MM.1S (cell line): Measurements from ENCODE around the gene NEU1.
"Not testable (repeated sequence)": the region's sequence is repeated elsewhere in the genome, so short reads cannot be mapped to it uniquely, and the experiment has no call there.

Source experiments
- DNase-seq: peaks from one replicate; pipeline ENCODE4 v3.0.0-alpha.2; 2015
- H2AFZ ChIP-seq: fragments of 300-600 bp; sonication (generic); 2 replicates; pipeline ENCODE4 v1.6.0; 2016; ENCODE audit warnings: antibody characterized with exemption, low read length
- H3F3A ChIP-seq: fragments of 300-600 bp; sonication (generic); 2 replicates; pipeline ENCODE4 v1.6.1; 2016; ENCODE audit warnings: mild to moderate bottlenecking, antibody characterized with exemption, low read length, moderate library complexity, mixed read lengths; ENCODE audit not compliant: insufficient read depth
- H3K27ac ChIP-seq: fragments of 300-600 bp; sonication (generic); 2 replicates; pipeline ENCODE4 v1.5.1; 2016; ENCODE audit warnings: mild to moderate bottlenecking, low read length
- H3K27me3 ChIP-seq: fragments of 300-600 bp; sonication (generic); replicated peaks from 2 replicates; pipeline ENCODE4 v1.6.0; 2016; ENCODE audit warnings: low read length; ENCODE audit not compliant: insufficient read depth
- H3K36me3 ChIP-seq: fragments of 300-600 bp; sonication (generic); replicated peaks from 2 replicates; pipeline ENCODE4 v1.6.1; 2016; ENCODE audit warnings: mild to moderate bottlenecking, low read length, mixed read lengths; ENCODE audit not compliant: insufficient read depth
- H3K4me1 ChIP-seq: fragments of 300-600 bp; sonication (generic); 2 replicates; pipeline ENCODE4 v1.6.1; 2016; ENCODE audit warnings: low read length, mixed read lengths
- H3K4me2 ChIP-seq: fragments of 300-600 bp; sonication (generic); 2 replicates; pipeline ENCODE4 v1.6.0; 2016; ENCODE audit warnings: low read depth, low read length
- H3K4me3 ChIP-seq: fragments of 300-600 bp; sonication (generic); 2 replicates; pipeline ENCODE4 v1.5.1; 2016; ENCODE audit warnings: low read length, mixed read lengths
- H3K79me2 ChIP-seq: fragments of 300-600 bp; sonication (generic); 2 replicates; pipeline ENCODE4 v1.6.1; 2016; ENCODE audit warnings: mixed run types, low read length, mixed read lengths
- H3K9ac ChIP-seq: fragments of 300-600 bp; sonication (generic); 2 replicates; pipeline ENCODE4 v1.6.1; 2016; ENCODE audit warnings: low read length, mixed read lengths
- H3K9me2 ChIP-seq: fragments of 300-600 bp; sonication (generic); replicated peaks from 2 replicates; pipeline ENCODE4 v1.6.1; 2016; ENCODE audit warnings: mild to moderate bottlenecking, low read length, mixed read lengths; ENCODE audit not compliant: insufficient read depth
- H3K9me3 ChIP-seq: fragments of 300-600 bp; sonication (generic); replicated peaks from 2 replicates; pipeline ENCODE4 v1.6.1; 2016; ENCODE audit warnings: mild to moderate bottlenecking, low read length, mixed read lengths; ENCODE audit not compliant: insufficient read depth
- H4K20me1 ChIP-seq: fragments of 300-600 bp; sonication (generic); 2 replicates; pipeline ENCODE4 v1.6.1; 2016; ENCODE audit warnings: mild to moderate bottlenecking, low read length, moderate library complexity, mixed read lengths; ENCODE audit not compliant: insufficient read depth
- CTCF ChIP-seq: fragments of 300-600 bp; sonication (generic); IDR thresholded peaks from 2 replicates; pipeline ENCODE4 v1.5.1; 2016; ENCODE audit warnings: antibody characterized with exemption, low read length, mixed read lengths
- EZH2 ChIP-seq: fragments of 300-600 bp; sonication (generic); optimal IDR thresholded peaks from 2 replicates; pipeline ENCODE3; 2017; ENCODE audit warnings: low read depth, mild to moderate bottlenecking, antibody characterized with exemption, low read length, mixed read lengths
- EZH2phosphoT487 ChIP-seq: fragments of 300-600 bp; sonication (generic); IDR thresholded peaks from 2 replicates; pipeline ENCODE4 v1.6.1; 2018; ENCODE audit warnings: antibody characterized with exemption, low read length

Gene NEU1

DNA sequence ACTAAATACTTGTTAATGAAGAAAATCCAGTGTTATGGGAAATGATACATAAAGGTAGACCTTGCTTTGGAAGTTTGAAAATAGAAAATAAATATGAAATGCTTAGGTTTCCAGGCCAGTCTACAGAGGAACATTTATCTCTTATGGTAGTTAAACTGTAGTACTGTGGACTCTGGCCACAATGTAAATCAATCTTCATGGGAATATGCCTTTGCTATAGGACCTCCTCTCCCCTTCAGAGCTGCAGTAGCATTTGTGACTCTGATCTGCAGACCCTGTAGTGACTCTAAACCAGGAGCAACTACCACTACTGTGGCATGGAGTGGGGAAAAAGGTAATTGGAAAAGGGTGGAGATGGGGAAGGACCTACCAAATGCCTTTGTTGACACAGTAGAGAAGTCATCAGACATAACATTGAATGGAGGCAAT, 42.7 kb downstream of the NEU1 start:
- Histone ChIP-seq H4K20me1 (no peaks in the 10 kb centered on the region), H3K9me3 (no peaks in the 10 kb centered on the region), H3K79me2 (no peaks in the 10 kb centered on the region), H3K27me3 (no peaks in the 10 kb centered on the region), H3K9ac (no peak overlapping the region), H3K36me3 (no peaks in the 10 kb centered on the region), H3K4me1 (peaks cover 13% of the 10 kb centered on the region; the same call in 1 of the 2 replicates), H2AFZ (no peak overlapping the region), H3K27ac (no peak overlapping the region), H3F3A (peaks cover 13% of the 10 kb centered on the region), H3K4me2 (no peak overlapping the region), H3K4me3 (no peak overlapping the region), H3K9me2 (no peaks in the 10 kb centered on the region)
- TF ChIP-seq EZH2phosphoT487: no peak
- no peak for TF ChIP-seq CTCF
- TF ChIP-seq EZH2: no peak
- no peak for DNase-seq

DNA sequence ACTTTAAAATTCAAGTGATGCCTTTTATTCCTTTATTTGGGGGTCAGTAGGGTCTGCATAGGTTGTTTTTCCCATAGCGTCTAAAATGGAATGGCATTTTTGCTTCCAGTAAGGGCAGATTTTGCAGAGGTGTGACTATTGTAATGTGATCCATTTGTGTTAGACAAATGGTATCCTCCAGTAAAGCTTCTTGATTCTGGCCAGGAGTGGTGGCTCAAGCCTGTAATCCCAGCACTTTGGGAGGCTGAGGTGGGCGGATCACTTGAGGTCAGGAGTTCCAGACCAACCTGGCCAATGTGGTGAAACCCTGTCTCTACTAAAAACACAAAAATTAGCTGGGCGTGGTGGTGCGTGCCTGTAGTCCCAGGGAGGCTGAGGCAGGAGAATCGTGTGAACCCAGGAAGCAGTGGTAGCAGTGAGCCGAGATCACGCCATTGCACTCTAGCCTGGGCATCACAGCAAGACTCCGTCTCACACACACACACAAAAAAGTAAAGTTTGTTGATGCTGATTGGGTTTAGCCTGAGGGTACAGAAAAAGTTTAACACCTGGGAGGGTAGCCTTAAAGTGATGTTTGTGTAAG, 44.6 kb downstream of the NEU1 start:
- not testable (repeated sequence) for H3K79me2 ChIP-seq, H3K4me2 ChIP-seq, H3K9me2 ChIP-seq, H2AFZ ChIP-seq, H3K9ac ChIP-seq, H4K20me1 ChIP-seq, H3K27me3 ChIP-seq, H3K36me3 ChIP-seq, H3K9me3 ChIP-seq, H3K27ac ChIP-seq, H3K4me3 ChIP-seq, DNase-seq
- Histone ChIP-seq H3K4me1 (peaks cover 18% of the 10 kb centered on the region), H3F3A (peaks cover 13% of the 10 kb centered on the region)

GRCh38 chr6:31817133-31817928, 45.3 kb downstream of the NEU1 start:
- not testable (repeated sequence) for H3K4me2 ChIP-seq, H3K36me3 ChIP-seq, H3K9me3 ChIP-seq, DNase-seq, H2AFZ ChIP-seq, H3K9ac ChIP-seq, H3K27me3 ChIP-seq, H3K27ac ChIP-seq, H3K9me2 ChIP-seq, H4K20me1 ChIP-seq, H3K79me2 ChIP-seq, H3K4me3 ChIP-seq
- peaks cover 10% of the 10 kb centered on the region for H3F3A ChIP-seq
- H3K4me1 ChIP-seq: peaks cover 20% of the 10 kb centered on the region

GRCh38 chr6:31815025-31815838, 47.4 kb downstream of the NEU1 start, which contains the start of the genes HSPA1A and HSPA1L:
Gene HSPA1A (plus strand): TSS chr6:31815543. CDS start chr6:31815757, 214 bp downstream.
Gene HSPA1L (minus strand): TSS chr6:31815283. CDS start chr6:31811972, 3,311 bp downstream.
- Histone ChIP-seq H3F3A (no peaks in the 10 kb centered on the region; the same call in 1 of the 2 replicates), H3K9ac (0 out of 2 replicates have a peak within 1 kb of the TSS, but pooled peaks have one; percentile 21), H2AFZ (peak within 1 kb of the TSS; percentile 72), H3K9me2 (no peaks in the 10 kb centered on the region), H3K4me1 (peaks cover 22% of the 10 kb centered on the region), H3K36me3 (no peaks in the 10 kb centered on the region), H3K27me3 (no peaks in the 10 kb centered on the region), H3K27ac (no peak within 1 kb of the TSS), H3K9me3 (no peaks in the 10 kb centered on the region), H4K20me1 (no peaks in the 10 kb centered on the region), H3K4me2 (peak within 1 kb of the TSS; percentile 55; the same call in 1 of the 2 replicates), H3K79me2 (no peaks in the 10 kb centered on the region), H3K4me3 (peak within 1 kb of the TSS; percentile 48)
- no peak for TF ChIP-seq CTCF
- no peak for TF ChIP-seq EZH2
- TF ChIP-seq EZH2phosphoT487: no peak
- no peak for DNase-seq
